ENCODE measurements around the gene MAN1C1.

DNA sequence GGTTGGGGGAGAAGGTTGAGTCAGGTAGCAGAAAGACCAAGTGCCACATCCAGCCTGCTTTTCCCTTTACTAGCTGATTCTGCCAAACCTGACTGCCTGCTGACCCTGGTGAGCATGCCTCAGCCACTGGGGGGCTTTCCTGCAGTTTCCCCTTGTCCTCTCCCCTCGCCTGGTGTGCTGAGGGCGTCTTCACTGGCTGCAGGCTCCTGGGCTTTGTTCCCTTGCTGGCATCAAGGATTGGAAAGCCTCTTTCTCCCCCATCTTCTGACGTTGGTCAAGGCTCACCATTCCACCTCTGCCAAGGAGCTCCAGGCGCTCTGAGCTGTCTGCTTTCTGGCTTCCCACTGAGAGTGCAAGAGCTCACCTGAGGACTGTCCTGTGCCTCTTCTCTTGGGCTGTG, 28.4 kb downstream of the MAN1C1 start:
- TF ChIP-seq, protein P1, sequence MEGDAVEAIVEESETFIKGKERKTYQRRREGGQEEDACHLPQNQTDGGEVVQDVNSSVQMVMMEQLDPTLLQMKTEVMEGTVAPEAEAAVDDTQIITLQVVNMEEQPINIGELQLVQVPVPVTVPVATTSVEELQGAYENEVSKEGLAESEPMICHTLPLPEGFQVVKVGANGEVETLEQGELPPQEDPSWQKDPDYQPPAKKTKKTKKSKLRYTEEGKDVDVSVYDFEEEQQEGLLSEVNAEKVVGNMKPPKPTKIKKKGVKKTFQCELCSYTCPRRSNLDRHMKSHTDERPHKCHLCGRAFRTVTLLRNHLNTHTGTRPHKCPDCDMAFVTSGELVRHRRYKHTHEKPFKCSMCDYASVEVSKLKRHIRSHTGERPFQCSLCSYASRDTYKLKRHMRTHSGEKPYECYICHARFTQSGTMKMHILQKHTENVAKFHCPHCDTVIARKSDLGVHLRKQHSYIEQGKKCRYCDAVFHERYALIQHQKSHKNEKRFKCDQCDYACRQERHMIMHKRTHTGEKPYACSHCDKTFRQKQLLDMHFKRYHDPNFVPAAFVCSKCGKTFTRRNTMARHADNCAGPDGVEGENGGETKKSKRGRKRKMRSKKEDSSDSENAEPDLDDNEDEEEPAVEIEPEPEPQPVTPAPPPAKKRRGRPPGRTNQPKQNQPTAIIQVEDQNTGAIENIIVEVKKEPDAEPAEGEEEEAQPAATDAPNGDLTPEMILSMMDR (IDR thresholded peaks at IDR 0.05; ENCODE audit: poor library complexity, severe bottlenecking) = no peak
- no peak for TF ChIP-seq EZH2 (IDR thresholded peaks at IDR 0.05; ENCODE audit: borderline replicate concordance, insufficient read depth, low read length, poor library complexity, severe bottlenecking)
- TF ChIP-seq TAF1 (IDR thresholded peaks at IDR 0.05; ENCODE audit: low read depth) = no peak
- TF ChIP-seq, protein P2, sequence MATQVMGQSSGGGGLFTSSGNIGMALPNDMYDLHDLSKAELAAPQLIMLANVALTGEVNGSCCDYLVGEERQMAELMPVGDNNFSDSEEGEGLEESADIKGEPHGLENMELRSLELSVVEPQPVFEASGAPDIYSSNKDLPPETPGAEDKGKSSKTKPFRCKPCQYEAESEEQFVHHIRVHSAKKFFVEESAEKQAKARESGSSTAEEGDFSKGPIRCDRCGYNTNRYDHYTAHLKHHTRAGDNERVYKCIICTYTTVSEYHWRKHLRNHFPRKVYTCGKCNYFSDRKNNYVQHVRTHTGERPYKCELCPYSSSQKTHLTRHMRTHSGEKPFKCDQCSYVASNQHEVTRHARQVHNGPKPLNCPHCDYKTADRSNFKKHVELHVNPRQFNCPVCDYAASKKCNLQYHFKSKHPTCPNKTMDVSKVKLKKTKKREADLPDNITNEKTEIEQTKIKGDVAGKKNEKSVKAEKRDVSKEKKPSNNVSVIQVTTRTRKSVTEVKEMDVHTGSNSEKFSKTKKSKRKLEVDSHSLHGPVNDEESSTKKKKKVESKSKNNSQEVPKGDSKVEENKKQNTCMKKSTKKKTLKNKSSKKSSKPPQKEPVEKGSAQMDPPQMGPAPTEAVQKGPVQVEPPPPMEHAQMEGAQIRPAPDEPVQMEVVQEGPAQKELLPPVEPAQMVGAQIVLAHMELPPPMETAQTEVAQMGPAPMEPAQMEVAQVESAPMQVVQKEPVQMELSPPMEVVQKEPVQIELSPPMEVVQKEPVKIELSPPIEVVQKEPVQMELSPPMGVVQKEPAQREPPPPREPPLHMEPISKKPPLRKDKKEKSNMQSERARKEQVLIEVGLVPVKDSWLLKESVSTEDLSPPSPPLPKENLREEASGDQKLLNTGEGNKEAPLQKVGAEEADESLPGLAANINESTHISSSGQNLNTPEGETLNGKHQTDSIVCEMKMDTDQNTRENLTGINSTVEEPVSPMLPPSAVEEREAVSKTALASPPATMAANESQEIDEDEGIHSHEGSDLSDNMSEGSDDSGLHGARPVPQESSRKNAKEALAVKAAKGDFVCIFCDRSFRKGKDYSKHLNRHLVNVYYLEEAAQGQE (IDR thresholded peaks at IDR 0.05; ENCODE audit: borderline replicate concordance) = no peak
- no peak for TF ChIP-seq RAD21 (conservative IDR thresholded peaks at IDR 0.05)
- TF ChIP-seq MXI1 (conservative IDR thresholded peaks at IDR 0.05; ENCODE audit: poor library complexity, severe bottlenecking) = no peak
